Measurements from ENCODE around the gene TM2D3.

- TF ChIP-seq, protein P1, sequence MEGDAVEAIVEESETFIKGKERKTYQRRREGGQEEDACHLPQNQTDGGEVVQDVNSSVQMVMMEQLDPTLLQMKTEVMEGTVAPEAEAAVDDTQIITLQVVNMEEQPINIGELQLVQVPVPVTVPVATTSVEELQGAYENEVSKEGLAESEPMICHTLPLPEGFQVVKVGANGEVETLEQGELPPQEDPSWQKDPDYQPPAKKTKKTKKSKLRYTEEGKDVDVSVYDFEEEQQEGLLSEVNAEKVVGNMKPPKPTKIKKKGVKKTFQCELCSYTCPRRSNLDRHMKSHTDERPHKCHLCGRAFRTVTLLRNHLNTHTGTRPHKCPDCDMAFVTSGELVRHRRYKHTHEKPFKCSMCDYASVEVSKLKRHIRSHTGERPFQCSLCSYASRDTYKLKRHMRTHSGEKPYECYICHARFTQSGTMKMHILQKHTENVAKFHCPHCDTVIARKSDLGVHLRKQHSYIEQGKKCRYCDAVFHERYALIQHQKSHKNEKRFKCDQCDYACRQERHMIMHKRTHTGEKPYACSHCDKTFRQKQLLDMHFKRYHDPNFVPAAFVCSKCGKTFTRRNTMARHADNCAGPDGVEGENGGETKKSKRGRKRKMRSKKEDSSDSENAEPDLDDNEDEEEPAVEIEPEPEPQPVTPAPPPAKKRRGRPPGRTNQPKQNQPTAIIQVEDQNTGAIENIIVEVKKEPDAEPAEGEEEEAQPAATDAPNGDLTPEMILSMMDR (conservative IDR thresholded peaks at IDR 0.05; ENCODE audit: low read depth in 2 of 2), result no peak
- TF ChIP-seq EZH2phosphoT487 (IDR thresholded peaks at IDR 0.05; ENCODE audit: unreplicated experiment) (no peak), POLR2AphosphoS5 (IDR thresholded peaks at IDR 0.05; ENCODE audit: low read depth) (no peak), REST (IDR thresholded peaks at IDR 0.05; ENCODE audit: unreplicated experiment) (no peak), EZH2 (IDR thresholded peaks at IDR 0.05; ENCODE audit: low read depth, unreplicated experiment) (no peak), JUNB (IDR thresholded peaks at IDR 0.05; ENCODE audit: unreplicated experiment) (no peak), CREB1 (CRISPR knock-in tag; IDR thresholded peaks at IDR 0.05; ENCODE audit: low read depth) (no peak), STAT1 (IDR thresholded peaks at IDR 0.05; ENCODE audit: unreplicated experiment) (no peak), ZNF331 (CRISPR knock-in tag; IDR thresholded peaks at IDR 0.05; ENCODE audit: low read depth) (no peak), ETS1 (IDR thresholded peaks at IDR 0.05) (no peak), ZNF114 (CRISPR knock-in tag; IDR thresholded peaks at IDR 0.05) (no peak)
- TF ChIP-seq, protein P2, sequence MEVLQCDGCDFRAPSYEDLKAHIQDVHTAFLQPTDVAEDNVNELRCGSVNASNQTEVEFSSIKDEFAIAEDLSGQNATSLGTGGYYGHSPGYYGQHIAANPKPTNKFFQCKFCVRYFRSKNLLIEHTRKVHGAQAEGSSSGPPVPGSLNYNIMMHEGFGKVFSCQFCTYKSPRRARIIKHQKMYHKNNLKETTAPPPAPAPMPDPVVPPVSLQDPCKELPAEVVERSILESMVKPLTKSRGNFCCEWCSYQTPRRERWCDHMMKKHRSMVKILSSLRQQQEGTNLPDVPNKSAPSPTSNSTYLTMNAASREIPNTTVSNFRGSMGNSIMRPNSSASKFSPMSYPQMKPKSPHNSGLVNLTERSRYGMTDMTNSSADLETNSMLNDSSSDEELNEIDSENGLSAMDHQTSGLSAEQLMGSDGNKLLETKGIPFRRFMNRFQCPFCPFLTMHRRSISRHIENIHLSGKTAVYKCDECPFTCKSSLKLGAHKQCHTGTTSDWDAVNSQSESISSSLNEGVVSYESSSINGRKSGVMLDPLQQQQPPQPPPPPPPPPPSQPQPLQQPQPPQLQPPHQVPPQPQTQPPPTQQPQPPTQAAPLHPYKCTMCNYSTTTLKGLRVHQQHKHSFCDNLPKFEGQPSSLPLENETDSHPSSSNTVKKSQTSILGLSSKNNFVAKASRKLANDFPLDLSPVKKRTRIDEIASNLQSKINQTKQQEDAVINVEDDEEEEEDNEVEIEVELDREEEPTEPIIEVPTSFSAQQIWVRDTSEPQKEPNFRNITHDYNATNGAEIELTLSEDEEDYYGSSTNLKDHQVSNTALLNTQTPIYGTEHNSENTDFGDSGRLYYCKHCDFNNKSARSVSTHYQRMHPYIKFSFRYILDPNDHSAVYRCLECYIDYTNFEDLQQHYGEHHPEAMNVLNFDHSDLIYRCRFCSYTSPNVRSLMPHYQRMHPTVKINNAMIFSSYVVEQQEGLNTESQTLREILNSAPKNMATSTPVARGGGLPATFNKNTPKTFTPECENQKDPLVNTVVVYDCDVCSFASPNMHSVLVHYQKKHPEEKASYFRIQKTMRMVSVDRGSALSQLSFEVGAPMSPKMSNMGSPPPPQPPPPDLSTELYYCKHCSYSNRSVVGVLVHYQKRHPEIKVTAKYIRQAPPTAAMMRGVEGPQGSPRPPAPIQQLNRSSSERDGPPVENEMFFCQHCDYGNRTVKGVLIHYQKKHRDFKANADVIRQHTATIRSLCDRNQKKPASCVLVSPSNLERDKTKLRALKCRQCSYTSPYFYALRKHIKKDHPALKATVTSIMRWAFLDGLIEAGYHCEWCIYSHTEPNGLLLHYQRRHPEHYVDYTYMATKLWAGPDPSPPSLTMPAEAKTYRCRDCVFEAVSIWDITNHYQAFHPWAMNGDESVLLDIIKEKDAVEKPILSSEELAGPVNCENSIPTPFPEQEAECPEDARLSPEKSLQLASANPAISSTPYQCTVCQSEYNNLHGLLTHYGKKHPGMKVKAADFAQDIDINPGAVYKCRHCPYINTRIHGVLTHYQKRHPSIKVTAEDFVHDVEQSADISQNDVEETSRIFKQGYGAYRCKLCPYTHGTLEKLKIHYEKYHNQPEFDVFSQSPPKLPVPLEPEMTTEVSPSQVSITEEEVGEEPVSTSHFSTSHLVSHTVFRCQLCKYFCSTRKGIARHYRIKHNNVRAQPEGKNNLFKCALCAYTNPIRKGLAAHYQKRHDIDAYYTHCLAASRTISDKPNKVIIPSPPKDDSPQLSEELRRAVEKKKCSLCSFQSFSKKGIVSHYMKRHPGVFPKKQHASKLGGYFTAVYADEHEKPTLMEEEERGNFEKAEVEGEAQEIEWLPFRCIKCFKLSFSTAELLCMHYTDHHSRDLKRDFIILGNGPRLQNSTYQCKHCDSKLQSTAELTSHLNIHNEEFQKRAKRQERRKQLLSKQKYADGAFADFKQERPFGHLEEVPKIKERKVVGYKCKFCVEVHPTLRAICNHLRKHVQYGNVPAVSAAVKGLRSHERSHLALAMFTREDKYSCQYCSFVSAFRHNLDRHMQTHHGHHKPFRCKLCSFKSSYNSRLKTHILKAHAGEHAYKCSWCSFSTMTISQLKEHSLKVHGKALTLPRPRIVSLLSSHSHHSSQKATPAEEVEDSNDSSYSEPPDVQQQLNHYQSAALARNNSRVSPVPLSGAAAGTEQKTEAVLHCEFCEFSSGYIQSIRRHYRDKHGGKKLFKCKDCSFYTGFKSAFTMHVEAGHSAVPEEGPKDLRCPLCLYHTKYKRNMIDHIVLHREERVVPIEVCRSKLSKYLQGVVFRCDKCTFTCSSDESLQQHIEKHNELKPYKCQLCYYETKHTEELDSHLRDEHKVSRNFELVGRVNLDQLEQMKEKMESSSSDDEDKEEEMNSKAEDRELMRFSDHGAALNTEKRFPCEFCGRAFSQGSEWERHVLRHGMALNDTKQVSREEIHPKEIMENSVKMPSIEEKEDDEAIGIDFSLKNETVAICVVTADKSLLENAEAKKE (CRISPR knock-in tag; IDR thresholded peaks at IDR 0.05), result no peak
Measured at GRCh38 chr15:101613130-101614000, 38.8 kb downstream of the TM2D3 start.

Data from GM23338 (cell line).